ENCODE data around the gene SDCCAG8.

SDCCAG8 gene

GRCh38 chr1:243254927-243255790 is 682 bp upstream of the SDCCAG8 start, which contains the start of gene CEP170:
CEP170 (minus strand) TSS chr1:243255281; CDS start chr1:243225280, 30,001 bp downstream.
- peak; percentile 98 for DNase-seq

DNA sequence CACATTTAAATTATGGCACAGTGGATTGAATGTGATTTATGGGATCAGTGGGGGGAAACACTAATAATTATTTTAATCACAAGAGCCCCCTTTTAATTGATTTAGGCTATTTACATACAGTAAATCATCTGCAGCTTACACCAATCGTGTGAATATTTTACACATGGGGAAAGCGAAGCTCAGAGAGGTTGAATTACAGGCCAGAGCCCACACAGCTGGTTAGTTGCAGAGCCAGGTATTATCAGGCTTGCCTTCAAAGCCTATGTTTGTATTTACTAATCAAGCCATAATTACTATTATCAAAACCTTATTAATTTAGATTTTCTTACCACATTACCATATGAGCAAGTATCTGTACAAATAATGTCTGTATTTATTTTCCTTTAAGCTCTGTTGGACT is 749 bp downstream of the SDCCAG8 start:
- DNase-seq, result no peak

DNA sequence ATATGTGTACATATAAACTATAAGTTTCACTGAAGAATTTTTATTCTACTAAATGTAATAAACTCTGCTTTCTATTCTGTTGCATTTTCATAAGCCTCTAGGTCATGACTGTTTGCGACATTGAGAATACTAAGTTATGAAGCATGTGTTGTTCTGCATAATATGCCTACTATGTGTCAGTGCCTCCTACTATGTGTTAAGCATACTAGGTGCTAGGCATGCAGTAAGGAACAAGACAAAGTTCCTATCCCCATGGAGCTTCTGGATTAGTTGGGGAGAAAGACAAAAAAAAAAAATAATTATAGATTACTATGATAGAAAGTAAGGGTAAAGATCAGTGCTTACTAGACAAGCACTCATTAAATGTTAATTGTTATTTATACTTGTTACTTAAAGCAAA is 1.3 kb downstream of the SDCCAG8 start:
- no peak for DNase-seq

GRCh38 chr1:243258731-243259130 is 2.9 kb downstream of the SDCCAG8 start:
- DNase-seq, result no peak

- no peak for DNase-seq
These were observed 4.5 kb downstream of the SDCCAG8 start for GRCh38 chr1:243260221-243260880.

GRCh38 chr1:243261390-243261789 is 5.5 kb downstream of the SDCCAG8 start:
- DNase-seq, result no peak

DNA sequence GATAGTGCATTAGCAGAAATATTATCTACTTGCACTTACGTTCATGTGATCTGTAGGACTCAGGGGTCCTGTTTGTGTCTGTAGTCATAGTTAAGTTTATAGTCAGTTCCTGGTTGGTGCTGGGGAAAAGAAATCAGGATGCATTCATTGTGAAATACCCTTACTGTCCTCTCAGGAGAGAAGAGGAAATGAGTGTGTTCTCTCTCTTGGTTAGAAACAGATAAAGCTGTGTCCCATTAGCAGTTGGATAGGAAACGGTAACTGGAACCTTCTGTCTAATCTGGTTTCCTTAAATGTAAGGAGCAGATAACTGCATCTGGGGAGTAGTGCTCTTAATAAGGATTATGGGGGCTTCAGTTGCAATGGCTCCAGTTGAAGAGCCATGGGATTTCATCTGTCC is 8.9 kb downstream of the SDCCAG8 start:
- no peak for DNase-seq

DNA sequence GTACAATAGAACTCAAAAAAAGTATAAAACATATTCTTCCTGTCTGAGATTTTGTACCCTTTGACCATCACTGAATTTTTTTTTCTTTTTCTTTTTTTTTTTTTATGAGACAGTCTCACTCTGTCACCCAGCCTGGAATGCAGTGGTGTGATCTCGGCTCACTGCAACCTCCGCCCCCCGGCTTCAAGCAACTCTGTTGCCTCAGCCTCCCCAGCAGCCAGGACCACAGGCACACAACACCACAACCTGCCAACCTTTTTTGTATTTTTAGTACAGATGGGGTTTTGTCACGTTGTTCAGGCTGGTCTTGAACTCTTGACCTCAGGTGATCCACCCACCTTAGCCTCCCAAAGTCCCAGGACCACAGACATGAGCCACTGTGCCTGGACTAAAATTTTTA is 10.4 kb downstream of the SDCCAG8 start:
- no peak for DNase-seq

DNA sequence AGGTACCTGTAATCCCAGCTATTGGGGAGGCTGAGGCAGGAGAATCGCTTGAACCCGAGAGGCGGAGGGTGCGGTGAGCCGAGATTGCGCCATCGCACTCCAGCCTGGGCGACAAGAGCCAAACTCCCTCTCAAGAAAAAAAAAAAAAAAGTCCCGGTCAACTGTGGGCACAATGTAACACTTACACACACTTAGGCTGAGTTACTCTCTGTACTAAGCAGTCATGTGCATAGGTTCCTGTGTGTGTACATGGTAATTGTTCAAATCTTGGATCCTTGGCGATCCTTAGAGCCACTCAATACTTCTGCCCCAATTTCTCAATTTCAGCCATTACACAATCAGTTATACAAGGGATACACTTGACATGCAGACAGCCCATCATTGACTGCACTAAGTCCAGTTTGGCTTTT is 11.6 kb downstream of the SDCCAG8 start:
- DNase-seq, result no peak

GRCh38 chr1:243267914-243268653 is 12.2 kb downstream of the SDCCAG8 start:
- no peak for DNase-seq

GRCh38 chr1:243268751-243269460 is 13.1 kb downstream of the SDCCAG8 start:
- no peak for DNase-seq

DNA sequence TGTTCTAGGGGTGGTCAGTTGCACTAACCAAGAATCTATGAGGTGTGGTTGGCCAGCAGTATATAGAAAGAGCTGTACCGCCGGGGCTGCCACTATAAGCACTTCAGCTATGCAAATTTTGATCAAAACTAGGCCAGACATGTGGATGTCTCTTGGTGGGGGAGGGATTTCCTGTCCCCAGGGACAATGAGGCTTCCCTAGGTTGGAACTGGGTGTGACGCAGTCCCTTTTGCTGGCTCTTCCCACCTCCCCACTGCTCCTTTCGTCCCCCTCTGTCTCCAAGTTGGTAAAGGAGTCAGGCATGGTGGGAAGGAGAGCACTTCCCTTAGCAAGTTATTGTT is 13.6 kb downstream of the SDCCAG8 start:
- DNase-seq, result no peak

- DNase-seq, result no peak
These were observed 14.4 kb downstream of the SDCCAG8 start for GRCh38 chr1:243270097-243270864.

DNA sequence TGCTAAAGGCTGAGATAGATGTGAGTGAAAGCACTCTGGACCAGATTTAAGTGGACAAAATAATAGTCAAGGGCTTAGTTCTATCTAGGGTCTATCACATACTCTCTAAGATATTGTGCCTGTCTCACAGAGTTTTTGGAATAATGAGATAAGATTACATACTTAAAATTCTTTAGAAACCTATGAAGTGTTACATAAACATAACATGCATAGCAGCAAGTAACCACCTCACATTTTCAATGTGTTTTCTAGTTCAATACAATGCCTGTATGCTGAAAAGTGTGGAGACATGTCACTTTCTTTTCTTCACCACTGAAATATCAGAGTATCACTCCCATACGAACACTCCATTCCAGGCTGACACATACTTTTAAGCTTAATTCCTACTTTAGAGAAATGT is 16.2 kb downstream of the SDCCAG8 start:
- DNase-seq, result no peak

DNA sequence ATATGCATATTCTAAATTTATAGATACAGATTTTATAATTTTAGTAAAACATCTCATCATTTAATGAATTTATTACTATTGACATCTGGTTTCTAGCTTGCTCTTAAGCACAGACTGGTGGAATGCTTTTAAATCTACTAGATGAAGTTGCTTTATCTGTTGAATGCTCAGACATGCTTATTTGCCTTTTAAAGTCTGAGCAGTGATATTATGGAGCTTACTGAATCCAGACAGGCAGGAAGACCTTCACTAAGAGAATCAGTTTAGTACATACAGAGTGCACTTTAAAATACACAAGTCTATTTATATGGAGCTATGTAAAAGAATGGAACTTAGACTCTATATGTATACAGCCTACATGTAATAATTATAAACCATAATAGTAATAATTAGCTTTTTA is 16.6 kb downstream of the SDCCAG8 start:
- no peak for DNase-seq

DNA sequence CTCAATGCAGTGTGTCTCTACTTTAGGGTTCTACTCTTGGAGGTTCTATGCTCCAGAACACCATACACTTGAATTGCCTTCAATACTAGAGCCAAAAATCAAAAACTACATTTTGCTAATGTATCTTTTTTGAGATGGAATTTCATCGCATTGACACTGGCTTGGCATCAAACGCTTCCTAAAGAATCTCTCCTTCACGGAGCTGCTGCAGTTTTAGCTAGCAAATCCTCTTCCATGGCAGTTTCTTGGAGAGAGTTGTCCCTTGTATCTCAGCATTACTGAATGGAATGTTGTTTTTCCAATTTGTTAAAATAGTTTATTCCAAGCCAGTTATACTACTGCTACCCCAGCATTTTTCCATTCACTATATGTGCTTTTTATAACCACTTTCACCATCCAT is 17.7 kb downstream of the SDCCAG8 start:
- no peak for DNase-seq

DNA sequence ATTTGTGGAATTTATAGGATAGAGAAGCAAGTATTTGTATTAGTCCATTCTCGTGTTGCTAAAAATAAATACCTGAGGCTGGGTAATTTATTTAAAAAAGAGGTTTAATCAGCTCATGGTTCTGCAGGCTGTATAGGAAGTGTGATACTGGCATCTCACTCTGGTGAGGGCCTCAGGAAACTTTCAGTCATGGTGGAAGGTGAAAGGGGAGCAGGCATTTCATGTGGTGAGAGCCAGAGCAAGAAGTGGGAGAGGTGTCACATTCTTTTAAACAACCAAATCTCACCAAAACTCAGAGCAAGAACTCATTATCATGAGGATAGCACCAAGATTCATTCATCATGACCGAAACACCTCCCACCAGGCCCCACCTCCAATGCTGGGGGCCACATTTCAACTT is 18.1 kb downstream of the SDCCAG8 start:
- DNase-seq, result no peak

- DNase-seq, result no peak
These were observed 19.5 kb downstream of the SDCCAG8 start for GRCh38 chr1:243275316-243275715.

DNA sequence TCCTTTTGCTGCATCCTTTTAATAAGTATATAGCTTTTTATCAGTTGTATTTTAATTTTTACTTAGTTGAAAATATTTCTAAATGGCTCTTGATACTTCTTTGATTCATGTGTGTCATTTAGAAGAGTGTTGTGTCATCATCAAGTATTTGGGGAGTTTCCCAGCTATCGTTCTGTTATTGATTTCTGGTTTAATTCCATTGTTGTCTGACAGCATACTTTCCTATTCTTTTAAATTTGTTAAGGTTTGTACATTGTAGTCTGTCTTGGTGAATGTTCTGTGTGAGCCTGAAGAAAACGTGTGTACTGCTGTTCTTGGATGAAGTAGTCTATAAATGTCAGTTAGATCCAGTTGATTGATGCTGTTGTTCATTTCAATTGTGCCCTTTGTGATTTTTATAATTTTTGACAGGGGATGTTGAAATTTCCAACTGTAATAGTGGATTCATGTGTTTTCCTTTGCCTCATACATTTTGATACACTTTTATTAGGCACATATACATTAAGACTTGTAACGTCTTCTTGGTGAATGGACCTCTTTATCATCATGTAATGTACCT is 24.8 kb downstream of the SDCCAG8 start:
- DNase-seq, result no peak

- no peak for DNase-seq
These were observed 25.8 kb downstream of the SDCCAG8 start for GRCh38 chr1:243281672-243282071.

DNA sequence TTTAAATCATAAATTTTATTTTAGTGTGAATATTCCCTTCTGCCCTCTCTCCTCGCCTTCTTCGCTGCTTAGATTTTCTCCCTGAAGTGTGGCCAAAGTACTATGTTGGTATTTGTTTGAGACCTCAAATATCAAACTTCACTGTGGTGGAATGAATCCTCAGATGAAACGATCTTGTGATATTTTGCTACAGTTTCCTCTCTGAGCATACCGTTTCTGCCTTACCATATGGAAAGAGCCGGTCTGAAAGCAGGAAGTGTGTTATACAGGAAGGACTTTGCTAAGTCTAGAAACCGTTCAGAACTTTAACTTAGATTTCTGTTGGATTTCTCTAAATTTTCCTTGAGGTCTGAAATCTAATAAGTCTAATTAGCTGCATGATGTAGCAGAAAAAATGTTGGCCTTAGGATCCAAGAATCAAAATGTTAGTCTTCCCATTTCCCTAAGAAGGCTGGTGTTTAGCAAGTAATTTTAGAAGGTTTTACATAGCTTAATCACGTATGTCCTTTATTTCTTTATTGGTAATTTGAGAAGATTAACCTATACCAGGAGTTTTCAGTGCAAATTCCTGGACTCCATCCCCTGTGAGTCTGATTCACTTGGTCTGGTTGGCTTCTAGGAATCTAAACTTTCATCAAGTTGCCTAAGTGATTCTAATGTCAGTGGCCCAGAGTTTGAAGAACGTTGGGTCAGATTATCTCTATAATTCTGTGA is 30.7 kb downstream of the SDCCAG8 start:
- no peak for DNase-seq

Data from NCI-H1694 (cell line).